H4 (cell line): ENCODE data around the gene KRT77. TPM values are rescaled to one million over a fixed set of nuclear protein-coding genes. Genes with fewer than 3 reads are reported as not detected.

Experiments
- DNase-seq: peaks from one replicate; pipeline ENCODE4 v3.0.0-alpha.2; 2015; ENCODE audit warnings: low spot score
- total RNA-seq: library from RNA; depleted of rRNA; stranded (reverse); fragments of >200 nt; shearing (Covaris generic); gene quantifications from 2 replicates; pipeline ENCODE4 v1.2.3, GENCODE V29; 2014; rRNA removed

KRT77 gene
- total RNA-seq, 1 experiment from 2014 or later: not detected

GRCh38 chr12:52655720-52656124 lies 47.6 kb downstream of the KRT77 start:
- DNase-seq: no peak

GRCh38 chr12:52655251-52655650 lies 48.1 kb downstream of the KRT77 start:
- DNase-seq: no peak

- DNase-seq: no peak
These were observed 51.5 kb downstream of the KRT77 start, which contains the start of gene KRT2 for GRCh38 chr12:52651726-52652261. KRT2 (minus strand) TSS chr12:52652211; CDS start chr12:52652142, 69 bp downstream.

GRCh38 chr12:52650520-52651081 lies 52.7 kb downstream of the KRT77 start:
- peak; percentile 31 for DNase-seq

GRCh38 chr12:52649066-52649465 lies 54.3 kb downstream of the KRT77 start:
- DNase-seq: no peak

GRCh38 chr12:52648012-52648550 lies 55.2 kb downstream of the KRT77 start:
- no peak for DNase-seq

GRCh38 chr12:52647601-52648000 lies 55.7 kb downstream of the KRT77 start:
- DNase-seq: no peak

- DNase-seq: no peak
These were observed 56.7 kb downstream of the KRT77 start for GRCh38 chr12:52646613-52647012.

- DNase-seq: no peak
These were observed 57.3 kb downstream of the KRT77 start for GRCh38 chr12:52645982-52646381.

GRCh38 chr12:52645120-52645761 lies 58.1 kb downstream of the KRT77 start:
- no peak for DNase-seq

GRCh38 chr12:52644078-52644415 lies 59.3 kb downstream of the KRT77 start:
- no peak for DNase-seq

- DNase-seq: no peak
These were observed 59.9 kb downstream of the KRT77 start for GRCh38 chr12:52643233-52644077.

GRCh38 chr12:52641468-52641867 lies 61.9 kb downstream of the KRT77 start:
- no peak for DNase-seq

Other genes with a start within 250 kb of the KRT77 start
- gene KRT6C, start 229.7 kb downstream of the KRT77 start, total RNA-seq: not detected in 2 replicates
- not detected in 2 replicates for gene KRT6A, start 210.3 kb downstream of the KRT77 start, total RNA-seq
- not detected in 2 replicates for gene KRT5, start 183.1 kb downstream of the KRT77 start, total RNA-seq
- gene KRT71, start 150.4 kb downstream of the KRT77 start, total RNA-seq: not detected in 2 replicates
- not detected in 2 replicates for gene KRT74, start 129.7 kb downstream of the KRT77 start, total RNA-seq
- gene KRT72, start 102.1 kb downstream of the KRT77 start, total RNA-seq: not detected in 2 replicates
- gene KRT73, start 85.0 kb downstream of the KRT77 start, total RNA-seq: not detected in 2 replicates
- gene KRT2, start 51.3 kb downstream of the KRT77 start, total RNA-seq: 0.21 and 0.53 TPM in 2 replicates
- gene KRT1, start 23.1 kb downstream of the KRT77 start, total RNA-seq: not detected in 2 replicates
- not detected in 2 replicates for gene KRT76, start 73.8 kb upstream of the KRT77 start, total RNA-seq
- gene KRT3, start 92.6 kb upstream of the KRT77 start, total RNA-seq: not detected in 2 replicates
- gene KRT4, start 110.6 kb upstream of the KRT77 start, total RNA-seq: not detected in 2 replicates
- gene KRT79, start 130.8 kb upstream of the KRT77 start, total RNA-seq: not detected in 2 replicates
- gene KRT78, start 145.5 kb upstream of the KRT77 start, total RNA-seq: not detected in 2 replicates
- gene KRT8, start 201.6 kb upstream of the KRT77 start, total RNA-seq: 20.7 and 27.7 TPM in 2 replicates
- 156 and 182 TPM in 2 replicates for gene KRT18, start 245.6 kb upstream of the KRT77 start, total RNA-seq